ENCODE data around the gene HDAC9. TPM values are rescaled to one million over a fixed set of nuclear protein-coding genes. Genes with fewer than 3 reads are reported as not detected.

Gene HDAC9
- total and polyA plus RNA-seq, 8 donors, result 1.3 to 12.3 (median 3.5) TPM

DNA sequence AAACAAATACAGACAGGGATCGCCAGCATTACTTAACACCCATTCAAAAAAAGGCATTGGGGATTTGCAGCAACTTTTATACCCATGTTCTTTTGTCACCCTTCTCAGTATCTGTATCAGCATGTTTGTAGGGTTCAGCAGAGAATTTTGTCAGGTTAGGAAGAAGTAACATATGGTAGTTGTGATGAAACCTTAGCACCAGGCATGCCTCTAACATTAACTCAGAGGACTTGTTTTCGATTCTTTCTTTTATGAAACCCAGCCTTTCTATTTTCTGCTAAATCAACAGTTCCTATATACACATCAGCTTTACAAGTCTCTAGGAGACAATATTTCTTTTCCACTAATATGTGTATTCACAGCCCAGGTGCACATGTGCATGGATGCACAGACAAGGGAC lies 22.4 kb upstream of the HDAC9 start:
- no peaks in the 10 kb centered on the region for H3K36me3 ChIP-seq
- no peak overlapping the region for H3K4me3 ChIP-seq
- no peak overlapping the region for H3K27ac ChIP-seq
- ATAC-seq (no peak), FAIRE-seq (no peak), DNase-seq (no peak)
- WGBS, 2 donors, result 75 to 88% methylated on average over 2 of the region's 2 CpGs
- intact Hi-C loops (cut with DNase I), result no loop called here
- H3K4me1 ChIP-seq, result peaks cover 0 to 3% (median 0%) of the 10 kb centered on the region in 3 donors
- H3K27me3 ChIP-seq, result no peaks in the 10 kb centered on the region
- TF ChIP-seq, protein P1, sequence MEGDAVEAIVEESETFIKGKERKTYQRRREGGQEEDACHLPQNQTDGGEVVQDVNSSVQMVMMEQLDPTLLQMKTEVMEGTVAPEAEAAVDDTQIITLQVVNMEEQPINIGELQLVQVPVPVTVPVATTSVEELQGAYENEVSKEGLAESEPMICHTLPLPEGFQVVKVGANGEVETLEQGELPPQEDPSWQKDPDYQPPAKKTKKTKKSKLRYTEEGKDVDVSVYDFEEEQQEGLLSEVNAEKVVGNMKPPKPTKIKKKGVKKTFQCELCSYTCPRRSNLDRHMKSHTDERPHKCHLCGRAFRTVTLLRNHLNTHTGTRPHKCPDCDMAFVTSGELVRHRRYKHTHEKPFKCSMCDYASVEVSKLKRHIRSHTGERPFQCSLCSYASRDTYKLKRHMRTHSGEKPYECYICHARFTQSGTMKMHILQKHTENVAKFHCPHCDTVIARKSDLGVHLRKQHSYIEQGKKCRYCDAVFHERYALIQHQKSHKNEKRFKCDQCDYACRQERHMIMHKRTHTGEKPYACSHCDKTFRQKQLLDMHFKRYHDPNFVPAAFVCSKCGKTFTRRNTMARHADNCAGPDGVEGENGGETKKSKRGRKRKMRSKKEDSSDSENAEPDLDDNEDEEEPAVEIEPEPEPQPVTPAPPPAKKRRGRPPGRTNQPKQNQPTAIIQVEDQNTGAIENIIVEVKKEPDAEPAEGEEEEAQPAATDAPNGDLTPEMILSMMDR (IDR thresholded peaks at IDR 0.05), result no peak
- no peaks in the 10 kb centered on the region for H3K9me3 ChIP-seq

DNA sequence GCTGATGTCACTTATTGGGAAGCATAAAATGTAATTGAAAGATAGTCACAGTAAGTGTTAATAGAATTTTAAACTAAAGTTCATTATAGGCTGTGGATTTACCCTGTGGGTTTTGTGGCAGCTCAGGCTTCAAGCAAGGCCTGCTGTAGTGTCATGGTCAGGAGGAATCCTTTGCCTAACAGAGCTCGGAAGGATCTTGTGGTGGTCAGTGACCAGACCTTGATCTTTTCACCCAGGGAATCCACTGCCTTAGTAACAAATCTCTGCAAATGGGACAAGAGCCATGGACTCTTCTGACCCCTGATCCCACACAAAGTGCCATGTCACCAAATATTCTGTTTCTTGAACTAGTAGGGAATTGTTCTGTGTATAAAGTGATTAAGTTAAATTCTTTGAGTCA lies 20.6 kb upstream of the HDAC9 start:
- Histone ChIP-seq H3K27ac (no peak overlapping the region), H3K9me3 (no peaks in the 10 kb centered on the region), H3K4me3 (no peak overlapping the region), H3K4me1 (no peaks in the 10 kb centered on the region), H3K36me3 (no peaks in the 10 kb centered on the region), H3K27me3 (no peaks in the 10 kb centered on the region)
- FAIRE-seq (no peak), DNase-seq (no peak), ATAC-seq (no peak)
- intact Hi-C loops (cut with DNase I), result no loop called here
- TF ChIP-seq, protein P1 (IDR thresholded peaks at IDR 0.05), result no peak
- WGBS, 2 donors, result 83 to 89% methylated on average over 1 of the region's 1 CpG

DNA sequence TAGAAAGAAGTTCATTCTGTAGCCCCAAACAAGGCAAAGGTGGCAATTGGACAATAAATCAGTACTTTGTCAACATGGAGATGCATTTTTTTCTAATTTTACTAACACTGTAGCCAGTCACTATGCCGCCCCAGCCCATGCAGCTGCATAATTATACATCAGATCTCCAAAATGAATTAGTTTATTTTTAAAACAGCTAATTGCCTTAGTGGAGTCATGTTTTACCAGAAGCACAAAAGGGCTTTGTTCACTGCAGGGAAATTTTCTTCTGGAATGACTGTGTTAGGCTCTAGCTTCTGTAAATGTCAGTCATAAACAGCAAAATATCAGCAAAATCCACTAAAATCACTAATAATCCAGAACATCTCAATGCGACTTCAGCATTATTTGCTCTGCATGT lies 20.1 kb upstream of the HDAC9 start:
- Histone ChIP-seq H3K4me3 (no peak overlapping the region), H3K27me3 (no peaks in the 10 kb centered on the region), H3K27ac (no peak overlapping the region), H3K4me1 (no peaks in the 10 kb centered on the region), H3K9me3 (no peaks in the 10 kb centered on the region), H3K36me3 (no peaks in the 10 kb centered on the region)
- TF ChIP-seq, protein P1 (IDR thresholded peaks at IDR 0.05), result no peak
- FAIRE-seq, result no peak
- intact Hi-C loops (cut with DNase I), result no loop called here
- WGBS, 2 donors, result 42 to 47% methylated on average over 2 of the region's 2 CpGs
- no peak for ATAC-seq
- no peak for DNase-seq

DNA sequence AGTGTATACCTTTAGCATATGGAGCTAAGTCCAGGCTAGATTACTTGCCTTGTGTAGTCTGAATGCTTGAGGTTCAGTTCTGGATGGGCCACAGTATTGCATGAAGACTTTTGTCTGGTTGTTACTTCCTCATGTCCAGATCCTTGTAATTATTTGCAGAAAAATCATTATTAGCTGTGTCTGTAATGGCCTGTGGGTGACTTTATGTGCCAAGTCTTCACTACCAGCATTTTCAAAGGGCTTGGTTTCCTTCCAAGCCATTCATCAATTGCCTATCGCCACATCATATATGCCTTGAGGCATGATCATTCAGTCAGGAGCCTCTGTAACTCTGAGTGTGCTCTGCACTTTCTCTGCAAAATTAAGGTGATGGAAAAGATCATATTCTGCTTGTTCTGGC lies 13.8 kb upstream of the HDAC9 start:
- peak; percentile 32 to 65 (median 44) for ATAC-seq
- Histone ChIP-seq H3K27me3 (no peaks in the 10 kb centered on the region), H3K9me3 (no peaks in the 10 kb centered on the region), H3K27ac (no peak overlapping the region), H3K4me3 (no peak overlapping the region), H3K36me3 (no peaks in the 10 kb centered on the region), H3K4me1 (no peaks in the 10 kb centered on the region)
- TF ChIP-seq, protein P1 (IDR thresholded peaks at IDR 0.05), result no peak
- no peak for FAIRE-seq
- DNase-seq, result no peak
- intact Hi-C loops (cut with DNase I), result no loop called here
- WGBS, 2 donors, result 64 to 69% methylated on average over 1 of the region's 1 CpG

DNA sequence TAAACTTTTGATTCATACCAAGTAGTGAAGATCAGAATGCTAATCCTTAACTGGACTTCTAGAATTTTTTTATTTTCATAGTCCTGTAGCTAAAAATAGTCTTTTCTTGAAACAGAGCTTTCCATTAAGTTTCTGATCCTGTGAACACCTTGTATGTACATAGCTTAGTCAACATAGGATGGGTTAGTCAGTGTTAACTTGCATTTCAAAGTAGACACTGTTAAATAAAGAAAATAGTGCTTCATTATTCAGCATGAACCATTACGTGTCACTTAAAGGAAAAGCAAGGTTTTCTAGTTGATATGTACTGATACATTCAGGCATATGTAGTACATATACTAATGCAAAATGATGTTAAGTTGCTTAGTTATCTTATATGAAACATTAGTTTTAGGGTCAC lies 7.5 kb upstream of the HDAC9 start:
- Histone ChIP-seq H3K4me3 (no peak overlapping the region), H3K4me1 (no peaks in the 10 kb centered on the region), H3K27me3 (no peaks in the 10 kb centered on the region), H3K36me3 (no peaks in the 10 kb centered on the region), H3K27ac (no peak overlapping the region), H3K9me3 (no peaks in the 10 kb centered on the region)
- DNase-seq (no peak), FAIRE-seq (no peak), ATAC-seq (no peak)
- TF ChIP-seq, protein P1 (IDR thresholded peaks at IDR 0.05), result no peak
- WGBS, 2 donors, result 66 to 78% methylated on average over 1 of the region's 1 CpG
- intact Hi-C loops (cut with DNase I), result no loop called here

All from pancreas (tissue), 10 donors.